Stimulated activated CD4-positive, alpha-beta T cell treated with anti-CD3 and anti-CD28 coated beads, Interleukin-15, amount 100 ng/mL, for 48 hours (primary cell): ENCODE data around the gene ZIC5.
"Not testable (repeated sequence)": the region's sequence is repeated elsewhere in the genome, so short reads cannot be mapped to it uniquely, and the experiment has no call there.

ENCODE experiments used
- DNase-seq, 2 donors: peaks; one replicate each; pipeline ENCODE4 v3.0.0-alpha.2; 2020; ENCODE audit warnings: low read depth in 2 of 2

ZIC5 gene

DNA sequence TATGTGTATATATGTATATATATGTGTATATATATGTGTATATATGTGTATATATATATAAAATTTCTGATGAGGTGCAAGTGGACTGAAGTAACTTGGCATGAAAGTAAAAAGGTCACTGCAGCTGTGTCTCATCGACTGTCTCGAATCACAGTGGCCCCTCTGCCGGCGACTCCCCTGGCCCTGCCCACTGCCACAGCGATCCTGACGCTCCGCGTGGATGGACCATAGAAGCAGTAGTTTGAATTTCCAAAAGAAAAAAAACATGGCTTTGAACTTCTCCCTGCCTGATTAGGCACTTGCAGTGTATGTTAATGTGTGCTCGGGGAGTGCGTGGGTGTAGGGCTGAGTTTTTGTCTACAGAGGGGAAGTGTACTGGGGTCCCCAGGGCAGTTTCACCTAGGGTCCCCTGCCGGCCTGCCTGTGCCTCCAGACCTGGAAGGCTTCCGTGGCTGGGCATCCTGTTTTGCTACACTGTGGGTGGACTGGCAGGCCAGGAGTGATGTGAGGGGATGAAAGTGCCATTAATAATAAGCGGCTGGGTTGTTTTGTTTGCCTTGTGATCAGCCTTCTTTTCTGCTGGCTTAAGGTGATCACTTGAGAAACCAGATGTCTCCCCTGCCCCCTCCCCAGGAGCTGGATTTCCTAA is 10.8 kb downstream of the ZIC5 start:
- DNase-seq, result no peak

DNA sequence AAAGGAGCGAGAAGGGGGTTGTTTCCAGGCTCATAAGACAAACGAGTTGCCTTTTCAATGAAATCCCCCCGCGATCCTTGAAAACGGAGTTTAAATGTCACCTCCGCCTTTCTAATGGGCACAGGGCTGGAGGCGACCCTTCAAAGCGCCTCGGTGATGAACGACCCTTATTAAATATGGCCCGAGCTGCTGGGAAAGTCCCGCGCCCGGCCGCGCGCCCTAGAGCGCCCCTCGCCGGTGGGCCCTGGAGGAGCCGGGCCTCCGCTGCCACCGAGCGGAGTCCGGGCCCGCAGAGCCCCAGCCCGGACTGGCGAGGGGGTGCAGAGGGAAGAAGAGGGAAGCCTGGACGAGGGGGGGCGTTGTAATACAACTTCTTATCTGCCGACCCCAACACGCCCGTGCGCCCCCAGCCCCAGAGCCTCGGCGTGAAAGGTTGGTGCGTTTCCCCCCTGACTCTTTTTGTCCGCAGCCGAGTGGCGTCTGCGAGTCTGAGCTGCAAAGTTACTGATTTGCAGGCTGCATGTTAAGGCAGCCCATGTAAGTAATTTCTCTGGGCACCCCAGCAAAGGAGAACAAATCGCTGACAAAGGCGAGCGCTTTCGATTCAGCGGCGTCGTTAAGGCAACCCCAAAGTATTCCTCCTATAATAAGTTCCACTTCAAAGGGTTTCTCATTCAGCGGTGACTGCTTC is 11.9 kb downstream of the ZIC5 start:
- DNase-seq, result no peak

DNA sequence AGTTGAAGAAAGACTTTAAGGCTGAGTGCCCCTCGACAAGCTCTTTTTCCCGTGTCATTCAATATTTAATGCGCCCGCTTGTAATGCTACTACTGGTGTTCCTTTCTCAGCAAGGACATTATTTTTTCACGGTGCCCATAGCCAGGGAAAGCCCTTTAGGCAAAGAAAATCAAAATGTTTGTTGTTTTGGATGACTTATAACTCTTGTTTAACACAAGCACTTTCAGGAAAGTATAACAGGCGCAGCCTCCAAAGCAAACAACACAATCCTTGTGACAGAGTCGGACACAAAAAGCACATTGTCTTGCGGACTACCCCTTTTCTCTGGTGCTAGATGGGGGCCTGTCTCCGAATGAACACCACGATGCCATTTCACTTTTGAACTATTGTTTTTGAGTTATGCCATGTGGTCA is 12.4 kb downstream of the ZIC5 start:
- no peak for DNase-seq

DNA sequence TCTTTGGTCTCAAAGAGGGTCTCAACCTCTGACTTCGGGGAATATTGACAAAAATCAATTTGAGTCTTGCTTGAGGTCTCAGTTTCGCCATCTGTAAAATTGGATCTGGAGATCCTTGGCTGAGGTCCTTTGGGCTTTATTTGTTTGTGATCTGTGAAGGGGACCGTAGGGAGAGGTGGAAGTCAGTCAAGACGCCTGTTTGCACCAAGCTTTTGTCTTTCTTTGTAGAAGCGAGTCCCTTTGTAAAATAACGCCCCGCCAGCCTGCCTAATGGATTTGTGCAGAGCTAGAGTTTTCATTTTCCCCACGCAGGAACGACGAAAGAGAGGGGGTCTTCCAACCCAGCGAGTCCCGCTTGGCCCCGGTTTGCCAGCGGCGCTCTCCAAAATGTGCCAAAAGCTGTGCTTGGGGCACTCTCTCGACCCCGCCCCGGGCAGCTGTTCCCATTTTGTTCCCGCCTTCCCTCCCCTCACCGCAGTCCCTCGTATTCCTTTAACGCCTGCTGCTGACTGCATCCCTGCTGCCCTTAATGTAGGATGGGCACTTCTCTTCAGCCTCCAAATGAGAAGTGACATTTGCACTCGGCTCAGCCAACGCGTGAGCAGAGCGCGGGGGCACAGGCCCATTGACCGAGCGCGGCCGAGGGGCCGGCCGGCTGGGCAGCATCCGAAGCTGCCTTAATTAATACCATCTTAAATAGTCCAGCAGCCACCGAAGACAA is 13.0 kb downstream of the ZIC5 start:
- no peak for DNase-seq

DNA sequence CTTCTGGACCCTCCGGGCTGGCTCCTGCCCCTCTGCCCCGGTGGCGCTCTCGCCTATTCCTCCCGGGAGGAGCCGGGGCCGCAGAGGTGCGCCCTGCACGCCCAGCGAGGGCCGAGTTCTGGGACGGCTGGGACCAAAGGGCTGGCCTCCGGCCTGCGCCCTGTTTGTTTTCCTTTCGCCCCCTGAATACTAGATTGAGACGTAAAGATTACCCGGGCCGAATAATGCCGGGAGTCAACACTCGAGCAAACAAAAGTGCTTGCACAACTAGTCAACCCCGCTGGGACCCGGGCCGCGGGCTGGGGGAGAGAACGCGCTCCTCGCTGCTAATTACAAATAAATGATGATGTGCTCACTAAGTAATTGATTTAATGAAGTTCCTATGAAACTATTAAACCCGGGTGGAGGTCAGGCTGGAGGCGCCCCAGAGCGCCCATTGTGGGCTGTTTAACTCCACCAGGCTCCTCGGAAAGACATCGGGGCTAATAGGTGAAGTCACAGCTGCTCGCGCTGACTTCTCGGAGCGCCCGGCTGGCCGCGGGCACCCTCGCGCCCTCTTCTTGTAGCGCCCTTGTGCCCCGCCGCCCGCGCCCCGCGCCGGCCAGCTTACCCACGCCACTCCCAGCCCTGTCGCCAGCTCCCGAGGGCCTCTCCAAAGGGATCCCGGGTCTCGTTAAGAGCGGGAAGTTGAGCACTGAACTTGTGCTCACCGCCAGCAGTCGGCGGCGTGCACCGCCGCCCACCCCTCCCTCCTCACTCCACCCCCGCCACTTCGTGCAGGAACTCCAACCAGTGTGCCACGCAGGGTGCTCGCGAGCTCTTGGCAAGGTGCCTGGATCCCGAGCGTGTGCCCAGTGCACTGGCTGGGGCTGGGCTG is 14.9 kb downstream of the ZIC5 start:
- no peak for DNase-seq

DNA sequence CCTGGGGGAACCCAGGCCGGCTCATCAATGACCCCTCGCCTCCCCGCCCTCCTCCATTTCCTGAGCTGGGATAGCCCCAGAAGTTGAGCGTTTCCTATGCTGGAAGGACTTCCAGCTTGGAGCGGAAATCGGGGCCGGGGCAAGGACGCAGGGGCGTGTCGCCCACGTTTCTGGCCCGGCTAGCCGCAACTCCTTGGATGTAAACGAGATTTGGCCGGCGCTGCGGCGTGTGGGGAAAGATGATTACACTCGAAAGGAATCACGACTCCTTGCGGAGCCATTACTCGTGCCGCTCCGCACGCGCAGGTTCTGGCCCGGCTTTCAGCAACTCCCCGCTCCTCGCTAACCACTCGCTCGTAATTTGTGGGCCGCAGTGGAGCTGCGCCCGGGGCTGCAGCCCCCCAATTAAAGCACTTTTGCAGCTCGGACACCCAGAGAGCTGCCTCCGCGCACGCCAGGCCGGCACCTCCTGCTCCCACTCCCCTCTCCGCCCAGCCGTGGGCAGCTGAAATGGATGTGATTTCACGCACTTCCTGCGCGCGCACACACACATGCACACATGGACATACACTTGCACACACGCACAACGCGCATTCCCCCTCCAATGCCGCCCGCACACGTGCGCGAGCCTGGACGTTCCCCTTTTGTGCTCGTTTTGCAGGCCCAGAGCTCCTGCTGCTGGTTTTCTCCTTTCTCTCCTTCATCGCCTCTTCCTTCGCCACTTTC is 15.7 kb downstream of the ZIC5 start:
- DNase-seq, result no peak

DNA sequence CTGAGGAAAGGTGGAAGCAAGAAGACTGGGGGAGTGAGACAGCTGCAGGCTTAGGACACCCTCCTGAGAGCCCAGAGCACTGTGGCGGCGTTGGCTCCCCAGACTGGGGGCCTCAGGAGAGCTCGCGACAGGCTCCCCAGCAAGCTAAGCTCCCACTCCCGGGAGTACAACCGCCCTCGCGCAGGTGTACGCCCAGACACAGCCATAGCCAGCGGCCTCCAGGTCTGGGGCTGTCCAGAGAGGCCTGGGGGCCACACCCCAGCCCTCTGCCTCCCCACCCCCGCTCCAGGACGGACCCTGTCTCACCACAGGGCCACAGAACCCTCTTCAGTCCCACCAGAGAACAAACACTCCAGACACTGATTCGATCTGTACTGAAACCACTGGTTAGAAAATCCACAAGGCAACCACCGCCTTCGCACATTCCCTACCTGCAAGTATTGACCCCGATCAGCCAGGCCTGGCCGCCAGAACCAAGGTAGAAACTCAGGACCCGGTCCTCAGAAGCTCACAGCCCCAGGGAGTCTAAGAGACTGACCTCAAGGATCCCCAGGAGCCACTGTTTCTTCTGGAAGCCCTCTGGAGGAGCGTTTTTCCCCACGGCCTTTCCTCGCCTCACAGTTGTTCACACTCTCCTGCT is 16.3 kb downstream of the ZIC5 start:
- DNase-seq, result no peak

DNA sequence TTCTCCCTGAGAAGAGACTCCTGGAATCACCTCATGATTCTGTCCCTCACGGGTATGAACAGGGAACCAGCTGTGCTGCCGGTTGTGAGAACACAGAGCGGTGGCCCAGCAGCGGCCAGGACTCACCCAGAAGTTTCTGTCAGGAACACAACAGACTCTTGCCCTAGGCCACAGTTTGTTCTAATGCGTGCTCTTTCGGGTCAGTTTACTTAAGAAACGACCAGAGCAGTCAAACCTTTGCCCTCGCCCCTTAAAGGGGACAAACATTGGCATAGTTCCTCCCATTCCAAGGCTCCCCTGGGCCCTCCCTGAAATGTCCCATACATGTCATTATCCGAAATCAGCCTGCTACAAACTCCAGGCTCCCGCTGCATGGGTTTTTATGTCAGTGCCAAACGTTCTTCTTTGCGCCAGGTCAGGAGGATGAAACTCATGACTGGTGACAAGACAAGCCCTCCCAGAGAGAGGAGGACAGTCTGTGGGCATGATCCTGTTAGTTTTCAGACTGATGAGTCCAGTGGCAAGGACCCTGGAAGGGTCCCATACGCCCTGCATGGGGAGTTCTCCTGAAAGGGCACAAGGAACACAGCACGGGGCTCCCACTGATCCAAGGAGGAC is 18.3 kb downstream of the ZIC5 start:
- DNase-seq, result no peak

DNA sequence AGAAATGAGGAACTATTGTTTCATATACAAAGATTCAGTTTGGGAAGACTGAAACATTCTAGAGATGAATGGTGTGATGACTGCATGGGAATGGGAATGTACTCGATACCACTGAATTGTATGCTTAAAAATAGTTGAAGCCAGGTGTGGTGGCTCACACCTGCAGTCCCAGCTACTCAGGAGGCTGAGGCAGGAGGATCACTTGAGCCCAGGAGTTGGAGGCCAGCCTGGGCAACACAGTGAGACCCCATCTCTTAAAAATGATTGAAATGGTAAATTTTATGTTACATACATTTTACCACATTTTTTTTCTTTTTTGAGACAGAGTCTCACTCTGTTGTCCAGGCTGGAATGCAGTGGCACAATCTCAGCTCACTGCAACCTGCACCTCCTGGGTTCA is 19.9 kb downstream of the ZIC5 start:
- not testable (repeated sequence) for DNase-seq

DNA sequence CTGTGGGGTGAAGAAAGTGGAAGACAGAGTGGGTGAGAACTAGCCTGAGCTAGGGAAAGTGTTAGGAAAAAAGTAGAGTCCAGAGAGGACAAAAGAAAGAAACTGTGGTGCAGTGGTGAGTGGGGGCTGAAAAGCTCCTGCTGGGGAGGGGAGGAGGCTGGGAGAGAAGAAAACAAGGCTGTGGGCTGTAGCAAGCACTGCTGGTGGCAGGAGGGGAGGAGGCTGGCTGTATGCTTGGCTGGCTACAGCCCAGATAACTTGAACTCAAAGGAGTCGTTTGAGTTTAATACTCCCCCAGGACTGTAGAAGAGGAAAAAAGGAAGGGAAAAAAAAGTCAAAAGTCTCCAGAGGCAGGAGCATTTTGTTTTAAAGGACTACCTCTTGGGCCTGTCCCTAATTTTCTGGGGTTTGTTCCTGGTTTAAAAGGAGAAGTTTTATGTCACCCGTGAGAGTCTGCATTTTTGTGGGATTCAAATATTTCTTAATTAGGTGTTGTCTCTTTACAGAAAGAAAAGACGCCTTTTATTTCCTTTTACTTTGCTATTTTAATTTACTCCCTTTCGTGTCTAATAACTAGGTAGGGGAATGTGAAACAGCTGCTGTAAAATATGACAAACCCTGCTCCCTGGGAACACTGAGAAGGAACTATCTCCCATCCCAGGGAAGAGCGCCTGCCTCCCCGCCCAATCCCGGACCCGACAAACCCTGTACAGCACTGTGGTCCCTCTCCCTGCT is 21.7 kb downstream of the ZIC5 start:
- no peak for DNase-seq

DNA sequence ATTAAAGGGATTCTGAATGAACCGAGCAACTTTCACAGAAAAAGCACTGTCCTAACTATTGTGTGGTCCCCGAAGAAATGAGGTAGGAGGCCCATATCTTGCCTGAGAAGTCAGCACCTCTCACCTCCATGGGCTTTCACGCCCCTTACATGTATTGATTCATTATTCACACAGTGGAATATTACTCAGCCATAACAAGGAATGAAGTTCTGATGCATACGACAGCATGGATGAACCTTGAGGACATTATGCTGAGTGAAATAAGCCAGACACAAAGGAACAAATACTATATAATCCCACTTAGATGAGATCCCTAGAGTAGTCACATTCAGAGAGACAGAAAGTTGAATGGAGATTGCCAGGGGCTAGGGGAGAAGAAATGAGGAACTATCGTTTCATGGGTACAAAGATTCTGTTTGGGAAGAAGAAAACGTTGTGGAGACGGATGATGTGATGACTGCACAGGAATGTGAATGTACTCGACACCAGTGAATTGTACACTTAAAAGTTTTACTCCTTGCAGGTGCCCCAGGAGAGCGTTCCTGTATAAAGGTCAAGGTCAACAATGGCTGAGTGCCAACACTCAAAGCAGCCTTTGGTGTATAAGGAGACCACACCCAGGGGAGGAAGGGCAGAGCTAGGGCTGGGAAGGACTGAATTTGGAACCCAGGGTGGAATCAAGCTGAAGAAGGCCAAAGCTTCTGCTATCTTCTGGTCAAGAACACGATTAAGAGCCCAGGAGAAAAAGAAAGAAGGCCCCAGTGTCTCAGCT is 22.5 kb downstream of the ZIC5 start:
- DNase-seq, result no peak

DNA sequence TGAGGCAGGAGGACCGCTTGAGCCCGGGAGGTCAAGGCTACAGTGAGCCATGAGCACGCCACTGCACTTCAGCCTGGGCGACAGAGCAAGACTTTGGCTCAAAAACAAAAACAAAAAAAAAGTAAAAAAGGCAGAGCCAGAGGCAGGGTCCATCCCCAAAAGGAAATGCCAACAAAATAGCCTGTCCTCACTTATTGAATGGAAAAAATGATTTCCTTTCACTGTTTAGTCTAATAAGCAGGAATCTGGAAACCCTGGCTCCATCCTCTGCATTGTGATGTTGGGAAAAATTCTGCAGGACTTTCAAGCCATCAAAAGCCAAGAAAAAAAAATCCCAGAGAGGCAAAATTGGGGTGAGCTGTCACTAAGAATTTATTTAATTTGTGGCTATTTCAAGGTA is 23.2 kb downstream of the ZIC5 start:
- DNase-seq, result no peak

DNA sequence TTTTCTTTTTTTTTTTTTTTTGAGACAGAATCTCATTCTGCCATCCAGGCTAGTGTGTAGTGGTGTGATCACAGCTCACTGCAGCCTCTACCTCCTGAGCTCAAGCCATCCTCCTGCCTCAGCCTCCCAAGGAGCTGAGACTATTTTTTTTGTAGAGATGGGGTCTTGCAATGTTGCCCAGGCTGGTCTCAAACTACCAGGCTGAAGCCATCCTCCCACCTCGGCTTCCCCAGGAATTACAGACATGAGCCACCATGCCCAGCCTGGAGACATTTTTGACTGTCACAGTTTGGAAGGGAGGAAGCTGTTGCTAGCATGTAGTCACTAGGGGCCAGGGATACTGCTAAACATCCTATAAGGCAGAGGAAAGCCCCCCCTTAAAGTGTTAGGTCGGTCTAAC is 23.9 kb downstream of the ZIC5 start:
- DNase-seq, result no peak

DNA sequence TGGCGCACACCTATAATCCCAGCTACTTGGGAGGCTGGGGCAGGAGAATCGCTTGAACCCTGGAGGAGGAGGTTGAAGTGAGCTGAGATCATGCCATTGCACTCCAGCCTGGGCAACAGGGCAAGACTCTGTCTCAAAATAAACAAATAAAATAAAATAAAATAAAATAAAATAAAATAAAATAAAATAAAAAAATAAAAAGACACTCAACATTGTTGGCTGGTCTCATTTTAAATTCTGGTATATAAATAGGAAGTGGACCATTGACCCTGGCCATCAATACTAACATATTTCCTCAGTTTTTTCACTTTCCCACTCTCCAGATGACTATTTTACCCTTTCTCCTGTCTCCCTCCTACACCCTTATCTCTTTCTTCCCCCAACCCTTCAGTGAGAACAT is 26.1 kb downstream of the ZIC5 start:
- DNase-seq, result not testable (repeated sequence)

DNA sequence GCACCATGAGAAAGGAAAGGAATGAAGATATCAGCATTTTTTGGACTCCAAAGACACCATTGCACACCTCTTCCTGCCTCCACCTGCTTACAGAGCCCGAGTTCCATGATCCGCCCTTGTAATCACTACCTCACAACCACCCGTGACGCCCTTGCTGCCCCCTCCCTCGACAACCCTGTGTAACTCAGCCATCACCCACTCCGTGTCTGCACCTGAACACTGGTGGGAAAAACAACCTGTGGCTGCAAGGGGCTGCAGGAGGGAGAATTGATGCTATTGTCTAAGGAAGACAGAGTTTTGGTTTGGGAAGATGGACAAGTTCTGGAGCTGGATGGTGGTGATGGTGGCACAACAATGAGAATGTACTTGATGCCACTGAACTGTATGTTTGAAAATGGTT is 27.0 kb downstream of the ZIC5 start:
- no peak for DNase-seq

DNA sequence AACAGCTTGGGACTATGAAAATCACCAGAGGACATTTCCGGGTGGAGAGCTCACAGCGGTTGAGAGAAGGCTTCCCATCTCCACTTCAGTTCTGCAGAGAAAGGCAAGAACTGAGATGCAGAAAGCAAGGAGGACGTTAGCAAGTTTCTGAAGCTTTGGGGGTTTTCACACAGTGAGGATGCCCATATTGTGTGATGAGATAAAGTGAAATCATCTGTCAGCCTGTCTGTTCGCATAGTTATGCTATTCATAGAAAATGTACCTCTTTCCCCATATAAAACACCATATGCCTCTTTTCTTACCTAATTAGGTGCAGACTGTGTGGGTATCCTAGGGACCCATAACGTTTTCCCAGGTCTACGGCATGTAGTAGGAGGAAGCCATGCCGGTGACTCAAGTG is 27.5 kb downstream of the ZIC5 start:
- no peak for DNase-seq

DNA sequence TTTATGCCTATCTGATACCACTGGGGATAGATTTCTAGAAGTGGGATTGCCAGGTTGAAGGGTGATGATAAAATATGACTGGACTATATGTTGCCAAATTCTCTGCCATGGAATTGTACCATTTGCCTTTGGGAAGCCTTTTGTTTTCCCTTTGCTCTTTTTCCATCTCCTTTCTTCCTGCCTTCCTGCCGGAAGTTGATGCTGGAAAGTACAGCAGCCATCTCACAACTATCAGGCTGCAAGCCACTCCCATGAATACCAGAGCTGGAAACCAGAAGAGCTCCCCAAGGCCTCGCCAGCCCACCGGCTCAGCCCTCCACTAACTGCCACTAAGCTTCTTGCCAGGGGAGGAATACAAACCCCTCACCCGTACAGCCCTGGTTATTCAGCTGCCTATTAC is 29.7 kb downstream of the ZIC5 start:
- no peak for DNase-seq

DNA sequence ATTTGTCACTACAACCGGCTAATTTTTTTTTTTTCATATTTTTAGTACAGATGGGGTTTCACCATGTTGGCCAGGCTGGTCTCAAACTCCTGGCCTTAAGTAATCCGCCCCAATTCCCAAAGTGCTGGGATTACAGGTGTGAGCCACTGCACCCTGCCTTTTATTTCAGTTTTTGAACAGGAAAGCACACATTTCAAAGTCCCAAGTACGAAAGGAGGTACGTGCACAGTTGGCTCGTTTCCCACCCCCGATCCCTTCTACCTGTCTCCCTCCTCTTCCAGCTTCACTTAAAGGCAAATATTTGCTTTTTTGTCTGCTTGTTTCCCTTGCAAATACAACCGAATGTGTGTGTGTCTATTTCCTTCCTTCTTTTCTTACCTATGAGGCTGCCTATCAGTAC is 30.5 kb downstream of the ZIC5 start:
- DNase-seq, result no peak

DNA sequence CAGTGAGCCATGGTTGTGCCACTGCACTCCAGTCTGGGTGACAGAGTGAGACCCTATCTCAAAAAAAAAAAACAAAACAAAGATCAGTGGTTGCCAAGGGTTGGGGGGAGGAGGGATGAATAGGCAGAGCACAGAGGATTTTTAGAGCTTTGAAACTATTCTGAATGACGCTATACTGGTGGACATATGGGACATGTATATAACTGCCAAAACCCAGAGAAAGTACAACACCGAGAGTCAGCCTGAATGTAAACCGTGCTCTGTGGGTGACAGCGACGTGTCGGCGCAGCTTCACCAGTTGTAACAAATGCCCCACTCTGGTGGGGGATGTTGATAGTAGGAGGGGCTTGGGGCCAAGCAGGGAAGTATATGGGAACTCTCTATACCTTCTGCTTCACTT is 32.9 kb downstream of the ZIC5 start:
- DNase-seq, result no peak
